GM12865 (cell line): ENCODE results near the gene UBFD1.
"Not testable (repeated sequence)": the region's sequence is repeated elsewhere in the genome, so short reads cannot be mapped to it uniquely, and the experiment has no call there.

ENCODE experiments used
- DNase-seq: peaks from one replicate; pipeline ENCODE4 v3.0.0; 2010; ENCODE audit warnings: low read depth
- H3K4me3 ChIP-seq: 2 replicates; pipeline ENCODE4 v1.5.1; 2011; ENCODE audit warnings: mild to moderate bottlenecking, low read depth, low read length, control low read depth
- TF ChIP-seq, protein P1 (sequence below): IDR thresholded peaks from 2 replicates; pipeline ENCODE4 v1.5.1; 2011; ENCODE audit warnings: low read length, control low read depth, low read depth, inconsistent platforms; ENCODE audit not compliant: insufficient read depth; ENCODE audit errors: missing control alignments

Gene UBFD1, protein sequence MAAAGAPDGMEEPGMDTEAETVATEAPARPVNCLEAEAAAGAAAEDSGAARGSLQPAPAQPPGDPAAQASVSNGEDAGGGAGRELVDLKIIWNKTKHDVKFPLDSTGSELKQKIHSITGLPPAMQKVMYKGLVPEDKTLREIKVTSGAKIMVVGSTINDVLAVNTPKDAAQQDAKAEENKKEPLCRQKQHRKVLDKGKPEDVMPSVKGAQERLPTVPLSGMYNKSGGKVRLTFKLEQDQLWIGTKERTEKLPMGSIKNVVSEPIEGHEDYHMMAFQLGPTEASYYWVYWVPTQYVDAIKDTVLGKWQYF

DNA sequence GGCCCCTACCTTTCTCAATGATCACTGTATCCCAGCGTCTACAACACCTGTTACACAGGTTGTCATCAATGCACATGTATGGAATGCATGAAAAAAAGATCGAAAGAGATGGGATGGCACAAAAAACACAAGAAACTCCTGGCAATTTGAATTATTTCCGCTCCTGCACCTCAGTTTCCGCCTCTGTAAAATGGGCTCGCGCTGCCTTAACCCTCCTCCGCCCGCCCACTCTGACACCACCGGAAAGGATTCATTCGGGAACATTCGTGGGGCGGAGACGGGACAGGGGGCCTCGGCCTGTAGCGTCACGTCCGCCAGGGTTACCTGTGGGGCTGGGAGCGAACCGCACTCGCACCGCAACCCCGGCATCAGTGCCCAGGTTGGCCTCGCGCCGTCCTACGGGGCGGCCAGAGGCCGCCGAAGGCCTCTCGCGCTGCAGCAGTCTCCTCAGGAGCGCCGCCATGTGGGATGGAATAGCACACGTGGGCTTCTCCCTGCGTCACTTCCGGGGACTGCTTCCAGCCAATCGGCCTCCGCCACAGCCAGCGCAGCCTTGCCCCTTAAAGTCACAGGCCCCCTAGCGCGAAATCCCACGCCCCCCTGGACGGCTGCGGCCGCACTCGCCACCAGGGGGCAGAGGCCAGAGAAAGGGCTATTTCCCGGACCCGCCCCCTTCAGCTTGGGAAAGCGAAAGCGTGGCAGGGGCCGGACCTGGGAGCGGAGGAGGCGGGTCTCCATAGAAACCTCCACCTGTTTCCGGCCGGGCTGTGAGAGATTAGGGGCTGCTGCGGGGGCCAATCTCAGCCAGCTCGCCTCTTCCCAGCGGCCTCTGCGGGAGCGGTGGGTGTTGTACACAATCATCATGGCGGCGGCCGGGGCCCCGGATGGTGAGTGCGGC, at the start of gene UBFD1, which contains the start of gene EARS2:
Gene UBFD1 (plus strand): TSS at position 847 of the 898 bp plus-strand sequence. CDS start 16 bp downstream, at position 863.
Gene EARS2 (minus strand): TSS at position 470 of the 898 bp plus-strand sequence. CDS start 7 bp downstream, at position 463.
- peak within 1 kb of the TSS; percentile 97 for H3K4me3 ChIP-seq
- TF ChIP-seq, protein P1, sequence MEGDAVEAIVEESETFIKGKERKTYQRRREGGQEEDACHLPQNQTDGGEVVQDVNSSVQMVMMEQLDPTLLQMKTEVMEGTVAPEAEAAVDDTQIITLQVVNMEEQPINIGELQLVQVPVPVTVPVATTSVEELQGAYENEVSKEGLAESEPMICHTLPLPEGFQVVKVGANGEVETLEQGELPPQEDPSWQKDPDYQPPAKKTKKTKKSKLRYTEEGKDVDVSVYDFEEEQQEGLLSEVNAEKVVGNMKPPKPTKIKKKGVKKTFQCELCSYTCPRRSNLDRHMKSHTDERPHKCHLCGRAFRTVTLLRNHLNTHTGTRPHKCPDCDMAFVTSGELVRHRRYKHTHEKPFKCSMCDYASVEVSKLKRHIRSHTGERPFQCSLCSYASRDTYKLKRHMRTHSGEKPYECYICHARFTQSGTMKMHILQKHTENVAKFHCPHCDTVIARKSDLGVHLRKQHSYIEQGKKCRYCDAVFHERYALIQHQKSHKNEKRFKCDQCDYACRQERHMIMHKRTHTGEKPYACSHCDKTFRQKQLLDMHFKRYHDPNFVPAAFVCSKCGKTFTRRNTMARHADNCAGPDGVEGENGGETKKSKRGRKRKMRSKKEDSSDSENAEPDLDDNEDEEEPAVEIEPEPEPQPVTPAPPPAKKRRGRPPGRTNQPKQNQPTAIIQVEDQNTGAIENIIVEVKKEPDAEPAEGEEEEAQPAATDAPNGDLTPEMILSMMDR: peak; percentile 87
- peak; percentile 99 for DNase-seq

DNA sequence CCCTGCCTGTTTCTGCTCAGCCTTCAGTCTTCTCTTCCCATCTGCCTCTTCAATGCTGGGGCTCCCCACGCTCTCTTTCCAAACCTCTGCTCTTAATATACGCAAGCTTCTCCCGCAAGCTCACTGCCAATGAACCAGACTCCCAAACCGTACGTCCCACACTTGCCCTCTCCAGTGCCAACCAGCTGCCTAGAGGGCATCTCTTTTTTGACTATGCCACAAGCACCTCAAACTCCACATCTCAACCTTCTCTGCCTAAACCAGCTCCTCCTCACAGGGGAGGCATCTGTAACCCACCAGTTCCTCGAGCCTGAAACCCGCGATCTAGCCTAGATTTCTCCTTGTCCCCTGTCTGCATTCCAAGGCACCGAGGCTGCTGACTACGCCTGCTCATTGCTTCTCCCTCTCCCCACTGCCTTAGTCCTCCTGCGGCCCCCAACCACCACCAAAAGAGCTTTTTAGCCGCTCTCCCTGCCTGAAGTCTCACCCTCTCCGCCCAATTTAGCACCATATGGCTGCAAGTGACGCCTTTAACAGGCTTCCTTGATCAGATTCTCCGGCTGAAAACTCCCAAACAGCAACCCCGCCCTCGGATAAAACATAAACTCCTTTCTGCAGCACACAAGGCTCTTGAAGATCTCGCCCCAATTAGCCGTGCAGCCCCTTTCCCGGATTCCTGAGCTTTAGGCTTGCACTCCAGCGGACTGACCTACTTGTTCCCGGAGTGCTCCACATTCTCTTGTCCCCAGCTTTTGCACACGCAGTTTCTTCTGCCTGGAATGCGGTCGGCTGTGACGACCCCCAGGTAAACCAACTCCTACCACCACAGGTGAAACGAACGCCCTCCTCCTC, 48.7 kb upstream of the UBFD1 start:
- peak; percentile 24 for DNase-seq
- H3K4me3 ChIP-seq: peak overlapping the region; percentile 80
- TF ChIP-seq, protein P1: no peak

DNA sequence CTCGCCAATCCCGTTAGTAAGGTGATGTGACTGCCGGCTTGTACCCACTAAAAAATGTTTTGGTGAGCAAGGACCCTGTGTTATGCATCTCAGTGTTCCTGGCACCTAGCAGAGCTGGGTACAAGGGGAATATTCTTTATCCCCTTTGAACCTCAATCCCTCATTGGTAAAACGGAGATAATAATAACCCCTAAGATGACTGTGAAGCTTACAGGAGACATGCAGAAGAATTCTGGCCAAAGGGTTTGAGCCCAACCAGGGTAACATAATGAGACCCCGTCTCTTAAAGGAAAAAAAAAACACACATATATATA, 48.1 kb upstream of the UBFD1 start:
- peak overlapping the region; percentile 80 for H3K4me3 ChIP-seq
- TF ChIP-seq, protein P1: no peak
- no peak for DNase-seq

DNA sequence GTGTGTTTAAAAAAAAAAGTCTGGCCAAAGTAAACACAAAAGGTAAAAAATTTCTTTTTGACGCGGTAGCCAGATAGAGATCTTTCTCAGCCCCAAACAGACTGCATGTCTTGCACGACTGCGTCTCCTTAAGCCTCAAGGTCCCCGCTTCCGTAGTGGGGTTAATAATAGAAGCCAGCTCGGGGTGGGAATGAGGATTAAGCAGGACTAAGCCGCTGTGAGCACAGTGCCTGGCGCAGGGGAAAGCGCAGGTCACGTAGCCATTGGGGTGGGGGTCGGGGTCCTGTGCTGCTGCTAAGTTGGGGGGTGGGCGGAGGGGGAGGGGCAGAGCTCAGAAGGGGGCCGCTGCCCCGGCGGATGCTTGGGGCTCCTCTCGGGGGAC, 47.8 kb upstream of the UBFD1 start:
- TF ChIP-seq, protein P1: no peak
- peak overlapping the region; percentile 80 for H3K4me3 ChIP-seq
- DNase-seq: peak; percentile 47

DNA sequence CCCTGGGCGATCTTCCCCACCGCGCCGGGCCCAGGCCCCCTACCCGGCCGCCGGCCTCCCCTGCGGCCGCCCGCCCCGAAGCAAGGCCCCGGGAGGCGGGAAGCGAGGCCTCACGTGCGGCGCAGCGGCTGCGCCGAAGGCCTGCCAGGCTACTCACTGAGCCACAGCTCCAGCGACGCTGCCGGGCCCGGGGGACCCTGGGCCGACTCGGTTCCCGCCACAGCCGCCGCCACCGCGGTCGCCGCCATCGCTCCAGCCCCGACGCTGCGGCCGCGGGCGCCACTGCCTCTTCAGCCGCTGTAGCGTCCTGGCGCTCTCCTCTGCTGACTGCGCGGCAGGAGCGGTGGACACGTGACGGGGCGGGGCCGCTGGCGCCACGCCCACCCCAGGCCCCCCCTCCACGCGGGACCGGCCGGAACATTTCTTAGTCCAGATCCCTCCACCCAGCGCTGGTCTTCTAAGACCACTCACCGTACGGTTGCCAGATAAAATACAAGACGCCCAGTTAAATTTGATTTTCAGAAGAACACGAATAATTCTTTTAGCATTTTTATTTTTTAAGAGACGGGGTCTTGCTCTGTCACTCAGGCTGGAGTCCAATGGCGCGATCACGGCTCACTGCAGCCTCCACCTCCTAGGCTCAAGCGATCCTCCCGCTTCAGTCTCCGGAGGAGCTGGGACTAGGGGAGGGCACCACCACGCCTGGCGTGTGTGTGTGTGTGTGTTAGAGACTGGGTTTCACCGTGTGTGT, 47.2 kb upstream of the UBFD1 start, which contains the start of gene GGA2:
Gene GGA2 (minus strand): TSS at position 331 of the 751 bp plus-strand sequence. CDS start 83 bp downstream, at position 248.
- H3K4me3 ChIP-seq: peak within 1 kb of the TSS; percentile 80
- TF ChIP-seq, protein P1: no peak
- peak; percentile 90 for DNase-seq

DNA sequence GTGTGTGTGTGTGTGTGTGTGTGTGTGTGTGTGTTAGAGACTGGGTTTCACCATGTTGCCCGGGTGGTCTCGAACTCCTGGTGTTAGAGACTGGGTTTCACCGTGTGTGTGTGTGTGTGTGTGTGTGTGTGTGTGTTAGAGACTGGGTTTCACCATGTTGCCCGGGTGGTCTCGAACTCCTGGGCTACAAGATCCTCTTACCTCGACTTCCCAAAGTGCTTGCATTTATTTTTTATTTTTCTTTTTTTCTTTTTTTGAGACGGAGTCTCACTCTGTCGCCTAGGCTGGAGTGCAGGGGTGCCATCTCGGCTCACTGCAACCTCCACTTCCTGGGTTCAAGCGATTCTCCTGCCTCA, 46.6 kb upstream of the UBFD1 start:
- peak overlapping the region; percentile 80 for H3K4me3 ChIP-seq
- DNase-seq: not testable (repeated sequence)
